GM18907 (cell line): ENCODE measurements around the gene PEX16.
"Not testable (repeated sequence)": the region's sequence is repeated elsewhere in the genome, so short reads cannot be mapped to it uniquely, and the experiment has no call there.

Source experiments
- ATAC-seq: cut with Tn5 transposase; IDR thresholded peaks from one replicate; pipeline ENCODE4 v1.9.1; 2021; ENCODE audit warnings: mild to moderate bottlenecking, moderate library complexity; ENCODE audit not compliant: unreplicated experiment

Gene PEX16

GRCh38 chr11:45918962-45919675 lies 1.4 kb upstream of the PEX16 start:
- ATAC-seq = no peak

GRCh38 chr11:45918331-45918941 lies 759 bp upstream of the PEX16 start:
- ATAC-seq = peak; percentile 38

- ATAC-seq = peak; percentile 6
Observed at GRCh38 chr11:45917286-45917622, 423 bp downstream of the PEX16 start.

- no peak for ATAC-seq
Observed at GRCh38 chr11:45915446-45915845, 2.2 kb downstream of the PEX16 start.

GRCh38 chr11:45913942-45914635 lies 3.6 kb downstream of the PEX16 start:
- no peak for ATAC-seq

GRCh38 chr11:45913514-45913913 lies 4.2 kb downstream of the PEX16 start:
- ATAC-seq = no peak

GRCh38 chr11:45910623-45911022 lies 7.1 kb downstream of the PEX16 start:
- ATAC-seq = no peak

GRCh38 chr11:45909594-45910475 lies 7.8 kb downstream of the PEX16 start:
- ATAC-seq = no peak

- ATAC-seq = no peak
Observed at GRCh38 chr11:45907911-45908370, 9.7 kb downstream of the PEX16 start.

- ATAC-seq = no peak
Observed at GRCh38 chr11:45906965-45907611, 10.6 kb downstream of the PEX16 start, which contains the start of gene FREY1. Gene FREY1, minus strand, starts transcription at chr11:45907271. Its CDS starts 26 bp downstream, at chr11:45907245.

- ATAC-seq = no peak
Observed at GRCh38 chr11:45906096-45906682, 11.5 kb downstream of the PEX16 start.

- not testable (repeated sequence) for ATAC-seq
Observed at GRCh38 chr11:45905576-45905975, 12.1 kb downstream of the PEX16 start.

GRCh38 chr11:45905095-45905494 lies 12.6 kb downstream of the PEX16 start:
- ATAC-seq = no peak

- ATAC-seq = no peak
Observed at GRCh38 chr11:45904309-45904915, 13.3 kb downstream of the PEX16 start.

- no peak for ATAC-seq
Observed at GRCh38 chr11:45902452-45903380, 15.0 kb downstream of the PEX16 start.

- no peak for ATAC-seq
Observed at GRCh38 chr11:45901626-45902025, 16.1 kb downstream of the PEX16 start.

- ATAC-seq = no peak
Observed at GRCh38 chr11:45900916-45901617, 16.6 kb downstream of the PEX16 start.
